Measurements from ENCODE around the gene NXPH3. TPM values are rescaled to one million over a fixed set of nuclear protein-coding genes. Genes with fewer than 3 reads are reported as not detected.

NXPH3 gene
- total RNA-seq, 4 donors from 2014 or later = 1.0 to 5.1 (median 1.2) TPM

DNA sequence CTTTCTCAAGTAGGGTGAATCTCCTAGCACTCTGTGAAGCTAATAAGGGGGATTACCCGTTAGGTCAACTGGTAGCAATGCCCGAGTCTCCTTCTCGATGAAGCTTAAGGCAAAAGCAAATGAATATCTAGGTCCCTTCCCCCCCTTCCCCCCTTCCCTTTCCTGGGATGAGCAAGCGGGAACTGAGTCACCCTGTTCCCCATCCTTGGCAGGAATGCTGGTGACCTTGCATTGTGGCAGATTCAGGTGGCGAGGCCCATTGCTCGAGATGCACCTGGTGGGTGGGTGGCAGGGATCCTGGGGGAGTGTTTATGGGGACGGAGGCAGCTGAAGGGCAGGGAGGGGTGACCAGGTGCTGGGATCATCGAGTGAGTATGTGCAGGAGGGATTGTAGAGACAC is 7.1 kb downstream of the NXPH3 start:
- Histone ChIP-seq H3K9me3 (no peaks in the 10 kb centered on the region), H3K27ac (no peak overlapping the region), H3K4me1 (peaks cover 0 to 8% of the 10 kb centered on the region in 2 donors), H3K27me3 (no peaks in the 10 kb centered on the region), H3K4me3 (replicated peaks in 1 of 3) (no peak overlapping the region), H3K36me3 (no peaks in the 10 kb centered on the region)
- intact Hi-C loops (cut with DNase I) = no loop called here
- no peak for DNase-seq
- no peak for TF ChIP-seq POLR2A (IDR thresholded peaks at IDR 0.05)
- no peak for TF ChIP-seq CTCF (IDR thresholded peaks at IDR 0.05)
- WGBS, 2 donors = 63 to 66% methylated on average over 7 to 8 of the region's 8 CpGs

GRCh38 chr17:49583226-49583625 is 7.6 kb downstream of the NXPH3 start:
- Histone ChIP-seq H3K27me3 (no peaks in the 10 kb centered on the region), H3K36me3 (no peaks in the 10 kb centered on the region), H3K4me3 (replicated peaks in 1 of 3) (no peak overlapping the region), H3K4me1 (peaks cover 0 to 5% of the 10 kb centered on the region in 2 donors), H3K27ac (no peak overlapping the region), H3K9me3 (no peaks in the 10 kb centered on the region)
- no peak for TF ChIP-seq CTCF (IDR thresholded peaks at IDR 0.05)
- no peak for TF ChIP-seq POLR2A (IDR thresholded peaks at IDR 0.05)
- DNase-seq = no peak
- intact Hi-C loops (cut with DNase I) = no loop called here
- 92 to 93% methylated on average over 4 to 5 of the region's 5 CpGs for WGBS, 2 donors

- Histone ChIP-seq H3K27me3 (no peaks in the 10 kb centered on the region), H3K4me1 (peaks cover 0 to 5% of the 10 kb centered on the region in 2 donors), H3K27ac (no peak overlapping the region), H3K36me3 (no peaks in the 10 kb centered on the region), H3K9me3 (no peaks in the 10 kb centered on the region), H3K4me3 (replicated peaks in 1 of 3) (no peak overlapping the region)
- TF ChIP-seq POLR2A (IDR thresholded peaks at IDR 0.05) (no peak), CTCF (IDR thresholded peaks at IDR 0.05) (no peak)
- intact Hi-C loops (cut with DNase I) = no loop called here
- WGBS, 2 donors = 83 to 88% methylated on average over 4 of the region's 4 CpGs
- DNase-seq = no peak
Observed at GRCh38 chr17:49583889-49584288, 8.2 kb downstream of the NXPH3 start.

GRCh38 chr17:49585422-49586027 is 9.9 kb downstream of the NXPH3 start:
- TF ChIP-seq CTCF (IDR thresholded peaks at IDR 0.05) (peak in 1 of 6 experiments; percentile 15), POLR2A (IDR thresholded peaks at IDR 0.05) (no peak)
- WGBS, 2 donors = 52 to 88% methylated on average over 2 to 3 of the region's 3 CpGs
- Histone ChIP-seq H3K4me1 (peaks cover 0 to 5% of the 10 kb centered on the region in 2 donors), H3K9me3 (no peaks in the 10 kb centered on the region), H3K4me3 (replicated peaks in 1 of 3) (no peak overlapping the region), H3K36me3 (no peaks in the 10 kb centered on the region), H3K27ac (no peak overlapping the region), H3K27me3 (no peaks in the 10 kb centered on the region)
- DNase-seq = no peak
- intact Hi-C loops (cut with DNase I) = no loop called here

GRCh38 chr17:49587366-49588073 is 11.8 kb downstream of the NXPH3 start:
- DNase-seq = no peak
- Histone ChIP-seq H3K27me3 (no peaks in the 10 kb centered on the region), H3K4me1 (no peaks in the 10 kb centered on the region), H3K27ac (no peak overlapping the region), H3K36me3 (no peaks in the 10 kb centered on the region), H3K4me3 (replicated peaks in 1 of 3) (no peak overlapping the region), H3K9me3 (no peaks in the 10 kb centered on the region)
- 90 to 92% methylated on average over 12 of the region's 12 CpGs for WGBS, 2 donors
- intact Hi-C loops (cut with DNase I) = no loop called here
- TF ChIP-seq POLR2A (IDR thresholded peaks at IDR 0.05) = no peak
- no peak for TF ChIP-seq CTCF (IDR thresholded peaks at IDR 0.05)

All from thyroid gland (tissue), 4 donors.